Measurements from ENCODE around the gene POLR2F.

DNA sequence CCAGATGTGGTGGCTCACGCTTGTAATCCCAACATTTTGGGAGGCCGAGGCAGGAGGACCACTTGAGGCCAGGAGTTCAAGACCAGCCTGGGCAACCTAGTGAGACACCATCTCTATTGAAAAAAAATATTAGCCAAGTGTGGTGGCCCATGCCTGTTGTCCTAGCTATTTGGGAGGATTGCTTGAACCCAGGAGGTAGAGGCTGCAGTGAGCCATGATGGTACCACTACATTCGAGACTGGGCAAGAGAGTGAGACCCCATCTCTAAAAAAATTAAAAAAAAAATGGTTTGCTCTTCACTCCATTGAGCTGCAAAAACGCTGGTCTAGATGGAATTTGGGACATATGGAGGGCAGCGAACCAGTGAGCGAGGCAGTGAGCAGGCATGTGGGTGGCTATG, 52.4 kb downstream of the POLR2F start:
- no peak for TF ChIP-seq POLR2A (IDR thresholded peaks at IDR 0.05)
- TF ChIP-seq, protein P1, sequence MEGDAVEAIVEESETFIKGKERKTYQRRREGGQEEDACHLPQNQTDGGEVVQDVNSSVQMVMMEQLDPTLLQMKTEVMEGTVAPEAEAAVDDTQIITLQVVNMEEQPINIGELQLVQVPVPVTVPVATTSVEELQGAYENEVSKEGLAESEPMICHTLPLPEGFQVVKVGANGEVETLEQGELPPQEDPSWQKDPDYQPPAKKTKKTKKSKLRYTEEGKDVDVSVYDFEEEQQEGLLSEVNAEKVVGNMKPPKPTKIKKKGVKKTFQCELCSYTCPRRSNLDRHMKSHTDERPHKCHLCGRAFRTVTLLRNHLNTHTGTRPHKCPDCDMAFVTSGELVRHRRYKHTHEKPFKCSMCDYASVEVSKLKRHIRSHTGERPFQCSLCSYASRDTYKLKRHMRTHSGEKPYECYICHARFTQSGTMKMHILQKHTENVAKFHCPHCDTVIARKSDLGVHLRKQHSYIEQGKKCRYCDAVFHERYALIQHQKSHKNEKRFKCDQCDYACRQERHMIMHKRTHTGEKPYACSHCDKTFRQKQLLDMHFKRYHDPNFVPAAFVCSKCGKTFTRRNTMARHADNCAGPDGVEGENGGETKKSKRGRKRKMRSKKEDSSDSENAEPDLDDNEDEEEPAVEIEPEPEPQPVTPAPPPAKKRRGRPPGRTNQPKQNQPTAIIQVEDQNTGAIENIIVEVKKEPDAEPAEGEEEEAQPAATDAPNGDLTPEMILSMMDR (IDR thresholded peaks at IDR 0.05) = no peak
